ENCODE data around the gene ARHGAP32.

DNA sequence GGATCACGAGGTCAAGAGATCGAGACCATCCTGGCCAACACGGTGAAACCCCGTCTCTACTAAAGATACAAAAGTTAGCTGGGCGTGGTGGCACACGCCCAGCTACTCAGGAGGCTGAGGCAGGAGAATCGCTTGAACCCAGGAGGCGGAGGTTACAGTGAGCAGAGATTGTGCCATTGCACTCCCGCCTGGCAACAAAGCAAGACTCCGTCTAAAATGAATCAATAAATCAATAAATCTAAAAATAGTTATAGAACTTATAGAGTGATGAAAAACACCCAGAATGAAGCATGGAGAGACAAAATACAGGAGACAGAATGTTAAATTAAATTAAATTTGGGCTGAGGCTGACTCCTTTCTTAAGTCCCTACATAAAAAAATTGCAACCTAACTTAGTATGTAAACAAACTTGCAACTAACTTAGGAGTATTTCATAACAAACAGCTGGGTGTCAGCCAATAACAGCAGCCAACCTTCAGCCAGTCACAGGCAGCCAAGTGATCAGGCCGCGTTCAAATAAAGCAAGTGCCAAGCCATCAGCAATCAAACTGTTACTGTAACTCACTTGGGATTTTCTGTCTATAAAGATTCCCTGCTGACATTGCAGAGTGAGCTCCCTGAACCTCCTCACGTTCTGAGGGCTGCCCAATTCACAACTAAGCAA lies 242.2 kb downstream of the ARHGAP32 start:
- TF ChIP-seq POLR2A (IDR thresholded peaks at IDR 0.05; ENCODE audit: low read depth, low read length), result no peak
- TF ChIP-seq TAF1 (IDR thresholded peaks at IDR 0.05; ENCODE audit: low read depth, low read length), result no peak
- no peak for TF ChIP-seq POLR2AphosphoS5 (IDR thresholded peaks at IDR 0.05; ENCODE audit: low read depth, low read length)
- TF ChIP-seq SPI1 (IDR thresholded peaks at IDR 0.05; ENCODE audit: low read depth, low read length), result no peak
- TF ChIP-seq POU2F2 (IDR thresholded peaks at IDR 0.05; ENCODE audit: low read depth, low read length), result no peak
